GM23248 (cell line): Measurements from ENCODE around the gene NOXO1. TPM values are rescaled to one million over a fixed set of nuclear protein-coding genes. Genes with fewer than 3 reads are reported as not detected.
"Not testable (repeated sequence)": the region's sequence is repeated elsewhere in the genome, so short reads cannot be mapped to it uniquely, and the experiment has no call there.

Source experiments
- DNase-seq: peaks from one replicate; pipeline ENCODE4 v3.0.0-alpha.2; 2015
- H2AFZ ChIP-seq: fragments of 200-600 bp; sonication (generic); 2 replicates; pipeline ENCODE4 v1.6.1; 2016; ENCODE audit warnings: antibody characterized with exemption
- H3F3A ChIP-seq: fragments of 200-600 bp; sonication (generic); 2 replicates; pipeline ENCODE4 v1.6.1; 2016; ENCODE audit warnings: mild to moderate bottlenecking, antibody characterized with exemption, mixed run types; ENCODE audit not compliant: insufficient read depth
- H3K27ac ChIP-seq: fragments of 200-600 bp; sonication (generic); 2 replicates; pipeline ENCODE4 v1.5.1; 2016; ENCODE audit warnings: mild to moderate bottlenecking
- H3K27me3 ChIP-seq: fragments of 200-600 bp; sonication (generic); replicated peaks from 2 replicates; pipeline ENCODE4 v1.6.1; 2016; ENCODE audit warnings: mild to moderate bottlenecking; ENCODE audit not compliant: insufficient read depth
- H3K36me3 ChIP-seq: fragments of 200-600 bp; sonication (generic); 2 replicates; pipeline ENCODE4 v1.6.1; 2016; ENCODE audit warnings: low read depth, mild to moderate bottlenecking
- H3K4me1 ChIP-seq: fragments of 200-600 bp; sonication (generic); 2 replicates; pipeline ENCODE4 v1.6.1; 2016; ENCODE audit warnings: mild to moderate bottlenecking; ENCODE audit not compliant: insufficient read depth
- H3K4me2 ChIP-seq: fragments of 200-600 bp; sonication (generic); one replicate; pipeline ENCODE4 v1.6.1; 2016; ENCODE audit warnings: mild to moderate bottlenecking; ENCODE audit not compliant: unreplicated experiment
- H3K4me3 ChIP-seq: fragments of 200-600 bp; sonication (generic); 2 replicates; pipeline ENCODE4 v1.5.1; 2016; ENCODE audit warnings: mild to moderate bottlenecking
- H3K79me2 ChIP-seq: fragments of 200-600 bp; sonication (generic); 2 replicates; pipeline ENCODE4 v1.6.1; 2016; ENCODE audit warnings: mild to moderate bottlenecking; ENCODE audit not compliant: insufficient read depth
- H3K9ac ChIP-seq: fragments of 200-600 bp; sonication (generic); 2 replicates; pipeline ENCODE4 v1.6.1; 2016; ENCODE audit warnings: mild to moderate bottlenecking
- H3K9me2 ChIP-seq: fragments of 200-600 bp; sonication (generic); 2 replicates; pipeline ENCODE4 v1.6.1; 2016; ENCODE audit warnings: mixed run types, mild to moderate bottlenecking, moderate library complexity; ENCODE audit not compliant: insufficient read depth
- H3K9me3 ChIP-seq: fragments of 200-600 bp; sonication (generic); one replicate; pipeline ENCODE4 v1.6.1; 2017; ENCODE audit warnings: low read depth
- H4K20me1 ChIP-seq: fragments of 200-600 bp; sonication (generic); 2 replicates; pipeline ENCODE4 v1.6.0; 2016; ENCODE audit not compliant: insufficient read depth
- EZH2 ChIP-seq: fragments of 200-600 bp; sonication (generic); IDR thresholded peaks from 2 replicates; pipeline ENCODE4 v1.6.1; 2018; ENCODE audit warnings: antibody characterized with exemption, mild to moderate bottlenecking; ENCODE audit not compliant: insufficient read depth, poor library complexity, severe bottlenecking
- EZH2phosphoT487 ChIP-seq: fragments of 200-600 bp; sonication (generic); IDR thresholded peaks from 2 replicates; pipeline ENCODE4 v1.6.1; 2018; ENCODE audit warnings: antibody characterized with exemption, moderate library complexity, mild to moderate bottlenecking, low read depth; ENCODE audit not compliant: insufficient read depth
- WGBS, 2 experiments: methylation state at CpG; one replicate each; pipeline ENCODE4 v1.1.6; 2015 to 2017; ENCODE audit warnings: low lambda C conversion rate in 2 of 2, low coverage in 1 of 2; ENCODE audit errors: missing lambda C conversion rate in 2 of 2; 5-methylcytosine and 5-hydroxymethylcytosine counted together
- in situ Hi-C: fragments of 300-500 bp; cut with MboI; formaldehyde crosslinking; loops from 2 replicates; pipeline ENCODE4 v1.15.0; 2020
- polyA plus RNA-seq: library from polyadenylated mRNA; unstranded; fragments of >200 nt; fragmentation: Nextera tagmentation; extraction: Ambion mirVana; gene quantifications from 2 replicates; pipeline ENCODE4 v1.2.1, GENCODE V29; 2016
- total RNA-seq: library from RNA; depleted of rRNA; stranded (reverse); fragments of >200 nt; shearing (Covaris generic); gene quantifications from 2 replicates; pipeline ENCODE4 v1.2.3, GENCODE V29; 2014

Gene NOXO1
- total and polyA plus RNA-seq, 2 experiments from 2014 or later = 0.23 TPM; not detected in 1

DNA sequence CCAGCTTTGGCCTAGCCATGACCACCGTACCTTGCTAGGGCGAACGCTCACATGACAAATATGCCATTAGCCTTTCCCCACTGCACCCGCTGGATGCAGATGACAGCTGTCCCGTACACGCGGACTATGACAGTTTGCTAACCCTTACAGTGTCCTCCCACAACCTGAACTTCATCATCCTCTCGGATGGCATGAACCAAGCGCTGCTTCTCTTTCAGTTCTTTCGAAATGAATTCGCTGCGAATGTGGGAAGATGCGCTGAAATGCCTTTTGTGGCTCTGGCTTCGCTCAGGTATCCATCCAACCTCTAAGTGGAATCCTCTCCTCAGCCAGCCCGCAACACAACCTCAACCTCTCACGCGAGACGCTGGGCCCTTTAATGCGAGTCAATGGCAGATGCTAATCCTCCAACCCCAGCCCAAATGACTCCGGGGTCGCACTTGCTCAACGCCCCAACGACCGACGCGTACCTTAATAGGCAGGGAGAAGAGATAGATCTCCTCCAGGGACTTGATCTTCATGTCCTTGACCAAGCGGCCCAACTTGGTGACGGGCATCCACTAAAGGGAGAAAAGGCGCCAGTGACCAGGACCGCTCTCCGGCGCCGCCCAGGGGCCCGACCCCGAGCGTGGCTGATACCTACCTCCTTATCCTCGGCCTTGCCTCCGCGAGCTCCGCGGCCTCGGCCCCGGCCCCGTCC is 17.3 kb downstream of the NOXO1 start:
- no peak overlapping the region for H2AFZ ChIP-seq
- no peaks in the 10 kb centered on the region for H3K27me3 ChIP-seq
- no peaks in the 10 kb centered on the region for H4K20me1 ChIP-seq
- peaks cover 24% of the 10 kb centered on the region for H3K36me3 ChIP-seq
- peak overlapping the region; percentile 91 for H3K27ac ChIP-seq
- in situ Hi-C loops = no loop called here
- no peaks in the 10 kb centered on the region for H3K9me2 ChIP-seq
- H3F3A ChIP-seq = peaks cover 40% of the 10 kb centered on the region
- peaks cover 6% of the 10 kb centered on the region for H3K4me1 ChIP-seq
- H3K79me2 ChIP-seq = peaks cover 73% of the 10 kb centered on the region
- H3K9ac ChIP-seq = peak overlapping the region; percentile 97
- peak overlapping the region; percentile 93 for H3K4me3 ChIP-seq
- TF ChIP-seq EZH2phosphoT487 = no peak
- TF ChIP-seq EZH2 = no peak
- 20 to 25% methylated on average over 36 to 44 of the region's 44 CpGs for WGBS, 2 experiments
- peak; percentile 58 for DNase-seq
- no peaks in the 10 kb centered on the region for H3K9me3 ChIP-seq
- H3K4me2 ChIP-seq = peak overlapping the region; percentile 88

DNA sequence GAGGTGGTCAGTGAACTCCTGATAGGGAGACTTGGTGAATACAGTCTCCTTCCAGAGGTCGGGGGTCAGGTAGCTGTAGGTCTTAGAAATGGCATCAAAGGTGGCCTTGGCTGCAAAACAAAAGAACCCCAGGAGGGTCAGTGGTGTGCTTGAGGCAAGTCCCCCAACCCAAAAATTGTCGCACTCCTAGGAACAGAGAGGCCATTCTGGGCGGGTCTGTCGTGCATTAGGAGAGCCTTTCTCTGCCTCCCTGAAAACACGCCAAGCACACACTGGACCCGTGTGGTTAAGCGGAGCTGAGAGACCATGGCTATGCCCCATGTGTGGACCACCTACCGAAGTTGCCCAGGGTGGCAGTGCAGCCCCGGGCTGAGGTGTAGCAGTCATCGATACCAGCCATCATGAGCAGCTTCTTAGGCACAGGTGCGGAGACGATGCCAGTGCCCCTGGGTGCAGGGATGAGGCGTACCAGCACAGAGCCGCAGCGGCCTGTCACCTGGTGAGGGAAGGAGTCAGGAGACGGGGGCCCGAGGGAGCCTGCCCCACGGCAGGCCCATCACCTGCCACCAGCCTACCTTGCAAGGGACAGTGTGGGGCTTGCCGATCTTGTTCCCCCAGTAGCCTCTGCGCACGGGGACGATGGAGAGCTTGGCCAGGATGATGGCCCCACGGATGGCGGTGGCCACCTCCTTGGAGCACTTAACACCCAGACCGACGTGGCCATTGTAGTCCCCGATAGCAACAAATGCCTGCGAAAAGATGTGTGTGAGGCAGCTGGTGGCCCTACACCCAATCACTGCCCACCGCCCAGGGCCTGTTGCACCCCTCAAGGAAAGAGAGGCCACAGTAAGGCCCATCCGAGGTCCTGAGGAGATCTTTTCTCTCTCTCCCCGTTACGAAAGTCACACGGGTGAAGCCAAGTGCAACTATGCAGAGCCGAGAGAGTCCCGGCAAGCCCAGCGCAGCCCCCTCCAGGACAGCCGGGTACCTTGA is 18.8 kb downstream of the NOXO1 start:
- 0 out of 2 replicates have a peak overlapping the region, but pooled peaks have one; percentile 91 for H3K27ac ChIP-seq
- H3K4me2 ChIP-seq = not testable (repeated sequence)

DNA sequence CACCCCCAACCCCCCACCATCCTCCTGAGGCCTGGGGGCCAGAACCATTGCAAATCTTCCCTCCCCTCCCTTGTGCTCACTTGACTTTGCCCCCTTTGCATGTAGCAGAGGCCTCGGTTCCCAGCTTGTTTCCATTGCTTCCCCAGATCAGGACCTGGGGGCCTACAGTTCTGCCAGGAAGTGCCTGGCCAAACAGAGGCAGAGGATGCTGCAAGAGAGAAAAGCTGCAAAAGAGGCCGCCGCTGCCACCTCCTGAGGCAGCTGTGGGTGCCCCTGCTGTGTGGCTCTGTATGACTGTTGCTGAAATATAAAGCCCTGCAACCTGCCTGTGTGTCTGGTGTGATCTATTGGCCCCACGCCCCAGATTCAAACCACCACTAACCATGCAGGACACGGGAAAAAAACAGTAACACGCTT is 19.6 kb downstream of the NOXO1 start:
- Histone ChIP-seq H3K4me2 (no peak overlapping the region), H3K79me2 (peaks cover 68% of the 10 kb centered on the region), H3K27ac (no peak overlapping the region), H3K27me3 (no peaks in the 10 kb centered on the region), H2AFZ (no peak overlapping the region), H3K4me3 (no peak overlapping the region), H4K20me1 (no peaks in the 10 kb centered on the region), H3K9me2 (no peaks in the 10 kb centered on the region), H3K36me3 (peaks cover 24% of the 10 kb centered on the region), H3K4me1 (peaks cover 6% of the 10 kb centered on the region), H3F3A (peaks cover 40% of the 10 kb centered on the region), H3K9me3 (no peaks in the 10 kb centered on the region), H3K9ac (no peak overlapping the region)
- in situ Hi-C loops = no loop called here
- peak; percentile 16 for DNase-seq
- TF ChIP-seq EZH2 (no peak), EZH2phosphoT487 (no peak)
- 68 to 71% methylated on average over 6 of the region's 6 CpGs for WGBS, 2 experiments

More for the DNA sequence above, 18.8 kb downstream of the NOXO1 start:
- H2AFZ ChIP-seq, in situ Hi-C loops, H3K9me3 ChIP-seq, H3K27me3 ChIP-seq, H4K20me1 ChIP-seq, H3K4me1 ChIP-seq, H3K9me2 ChIP-seq, DNase-seq: not testable (repeated sequence)
- H3K9ac ChIP-seq = peak overlapping the region; percentile 97; the same call in 1 of the 2 replicates
- peaks cover 73% of the 10 kb centered on the region for H3K79me2 ChIP-seq
- H3K4me3 ChIP-seq = peak overlapping the region; percentile 93
- H3F3A ChIP-seq = peaks cover 40% of the 10 kb centered on the region
- H3K36me3 ChIP-seq = peaks cover 24% of the 10 kb centered on the region
- 83 to 89% methylated on average over 29 to 37 of the region's 37 CpGs for WGBS, 2 experiments
